GM21528 (cell line): ENCODE measurements around the gene SPG7.

Experiments used
- ATAC-seq: cut with Tn5 transposase; IDR thresholded peaks from one replicate; pipeline ENCODE4 v1.9.1; 2021; ENCODE audit warnings: mild to moderate bottlenecking, moderate library complexity; ENCODE audit not compliant: unreplicated experiment, low FRiP score

SPG7 gene

DNA sequence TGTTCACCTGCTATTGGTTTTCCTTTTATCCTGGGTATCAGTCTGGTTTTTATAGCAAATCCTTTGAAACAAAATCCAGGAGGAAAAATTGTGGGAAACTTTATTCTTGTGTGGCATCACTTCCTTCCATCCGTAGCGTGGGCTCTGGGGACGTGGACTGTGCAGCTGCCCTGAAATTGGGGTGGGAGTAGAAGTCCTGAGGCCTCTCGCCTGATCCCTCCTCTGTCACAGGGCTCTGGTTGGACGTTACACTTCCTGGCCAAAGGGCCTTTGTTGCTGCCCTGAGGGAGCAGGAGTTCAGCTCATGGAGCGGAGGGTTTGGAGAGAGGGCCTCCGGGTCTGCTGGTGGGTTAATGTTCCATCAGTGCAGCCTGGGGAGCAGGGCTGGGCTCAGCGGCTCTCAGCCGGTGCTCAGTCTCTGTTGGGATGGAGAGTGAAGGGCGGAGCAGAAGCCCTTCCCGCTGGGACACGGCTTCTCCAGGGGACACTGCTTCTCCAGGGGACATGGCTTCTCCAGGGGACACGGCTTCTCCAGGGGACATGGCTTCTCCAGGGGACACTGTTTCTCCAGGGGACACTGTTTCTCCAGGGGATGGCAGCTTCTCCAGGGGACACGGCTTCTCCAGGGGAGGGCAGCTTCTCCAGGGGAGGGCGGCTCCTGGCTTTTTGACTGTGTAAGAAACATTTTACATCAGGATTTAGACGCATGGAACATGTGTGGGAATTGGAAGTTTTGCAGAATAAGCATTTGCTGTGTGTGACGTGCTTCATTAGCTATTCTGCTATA lies 37.0 kb downstream of the SPG7 start:
- ATAC-seq = no peak

DNA sequence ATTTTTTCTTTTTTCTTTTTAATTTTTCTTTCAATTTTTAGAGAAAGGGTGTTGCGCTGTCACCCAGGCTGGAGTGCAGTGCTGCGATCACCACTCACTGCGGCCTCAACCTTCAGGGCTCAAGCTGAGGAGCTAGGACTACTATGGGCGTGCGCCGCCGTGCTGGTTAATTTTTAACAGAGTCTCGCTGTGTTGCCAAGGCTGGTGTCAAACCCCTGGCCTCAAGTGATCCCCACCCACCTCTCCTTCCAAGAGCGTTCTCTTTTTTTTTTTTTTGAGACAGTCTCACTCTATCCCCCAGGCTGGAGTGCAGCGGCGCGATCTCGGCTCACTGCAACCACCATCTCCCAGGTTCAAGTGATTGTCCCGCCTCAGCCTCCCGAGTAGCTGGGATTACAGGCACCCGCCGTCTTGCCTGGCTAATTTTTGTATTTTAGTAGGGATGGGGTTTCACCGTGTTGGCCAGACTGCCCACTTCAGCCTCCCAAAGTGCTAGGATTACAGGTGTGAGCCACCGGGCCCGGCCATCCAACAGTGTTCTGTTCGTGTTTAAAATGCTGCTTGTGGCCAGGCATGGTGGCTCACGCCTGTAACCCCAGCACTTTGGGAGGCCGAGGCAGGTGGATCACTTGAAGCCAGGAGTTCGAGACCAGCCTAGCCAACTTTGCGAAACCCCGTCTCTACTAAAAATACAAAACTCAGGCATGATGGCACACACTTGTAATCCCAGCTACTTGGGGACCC lies 37.8 kb downstream of the SPG7 start:
- no peak for ATAC-seq

DNA sequence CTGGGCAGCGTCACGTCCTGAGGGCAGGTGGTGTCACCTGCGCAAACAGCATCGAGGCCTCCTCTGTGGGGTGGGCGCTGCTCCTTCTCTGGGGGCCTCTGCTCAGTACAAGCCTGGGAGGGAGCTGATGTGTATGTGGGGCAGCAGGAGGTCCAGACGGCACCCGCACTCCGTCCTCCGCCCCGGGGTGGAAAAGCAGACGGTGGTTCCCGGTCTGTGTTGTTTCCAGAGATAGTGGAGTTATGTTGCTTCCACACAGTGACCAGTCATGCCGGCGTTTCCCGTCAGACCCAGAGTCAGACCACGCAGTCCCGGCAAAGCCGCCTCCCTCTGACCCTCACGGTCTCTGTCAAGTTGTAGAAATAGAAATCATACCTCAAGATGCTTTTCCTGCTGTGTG lies 38.6 kb downstream of the SPG7 start:
- no peak for ATAC-seq

DNA sequence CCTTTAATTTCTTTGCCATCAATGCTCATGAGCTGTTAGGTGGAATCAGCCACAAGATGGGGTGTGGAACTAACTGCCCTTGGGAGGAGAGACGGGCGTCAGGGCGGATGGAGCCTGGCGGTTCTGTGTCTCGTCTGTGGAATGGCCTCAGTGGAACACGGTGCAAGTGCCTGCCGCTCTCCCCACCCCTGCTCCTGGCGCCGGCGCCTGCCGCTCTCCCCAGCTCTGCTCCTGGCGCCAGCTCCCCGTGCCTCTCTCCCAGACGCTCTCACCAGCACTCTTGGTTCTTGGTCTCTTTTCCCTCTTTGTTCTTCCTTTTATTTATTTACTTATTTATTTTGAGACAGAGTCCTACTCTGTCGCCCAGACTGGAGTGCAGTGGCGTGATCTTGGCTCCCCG lies 39.1 kb downstream of the SPG7 start:
- no peak for ATAC-seq

DNA sequence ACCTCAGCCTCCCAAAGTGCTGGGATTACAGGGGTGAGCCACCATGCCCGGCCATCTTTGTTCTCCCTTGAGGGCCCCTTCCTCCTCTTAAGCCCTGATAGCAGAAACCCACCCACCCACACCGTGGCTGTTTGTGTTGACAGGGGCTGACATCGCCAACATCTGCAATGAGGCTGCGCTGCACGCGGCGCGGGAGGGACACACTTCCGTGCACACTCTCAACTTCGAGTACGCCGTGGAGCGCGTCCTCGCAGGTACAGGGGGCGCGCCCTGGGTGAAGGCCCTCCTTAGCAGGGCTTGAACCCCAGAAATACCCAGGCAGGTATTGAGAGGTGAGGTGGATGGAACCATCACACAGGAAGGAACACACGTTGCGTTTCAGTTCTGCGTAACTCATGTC lies 39.7 kb downstream of the SPG7 start:
- ATAC-seq = no peak

DNA sequence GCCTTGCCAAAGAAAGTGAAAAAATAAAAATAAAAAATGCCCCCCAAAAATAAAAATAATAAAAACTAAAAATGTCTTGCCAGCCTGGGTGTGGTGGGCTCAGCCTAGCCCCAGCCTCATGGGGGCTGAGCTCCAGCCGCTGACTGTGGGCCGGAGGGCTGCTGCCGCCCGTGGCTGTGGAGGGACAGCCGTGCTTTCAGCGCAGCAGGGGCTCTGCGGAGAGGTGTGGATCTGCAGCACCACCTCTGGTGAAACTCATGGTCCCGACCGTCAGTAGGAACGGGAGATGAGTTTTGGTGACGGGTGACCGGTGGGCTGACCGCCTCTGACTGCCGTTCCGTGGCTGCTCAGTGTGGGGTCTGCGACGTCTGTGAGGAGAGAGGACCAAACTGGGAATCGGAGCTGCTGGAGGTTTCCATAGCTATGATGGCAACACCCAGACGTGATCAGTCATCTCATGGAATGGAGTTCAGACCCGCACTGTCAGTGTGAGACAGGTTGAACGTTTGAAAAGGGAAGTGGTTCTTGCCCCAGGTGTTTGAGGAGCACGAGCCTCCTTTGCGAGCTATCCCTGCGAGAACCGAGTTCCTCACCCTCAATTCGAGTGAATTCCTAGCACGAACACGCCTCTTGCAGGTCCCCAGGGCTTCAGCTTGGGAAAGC lies 40.3 kb downstream of the SPG7 start:
- ATAC-seq = no peak

DNA sequence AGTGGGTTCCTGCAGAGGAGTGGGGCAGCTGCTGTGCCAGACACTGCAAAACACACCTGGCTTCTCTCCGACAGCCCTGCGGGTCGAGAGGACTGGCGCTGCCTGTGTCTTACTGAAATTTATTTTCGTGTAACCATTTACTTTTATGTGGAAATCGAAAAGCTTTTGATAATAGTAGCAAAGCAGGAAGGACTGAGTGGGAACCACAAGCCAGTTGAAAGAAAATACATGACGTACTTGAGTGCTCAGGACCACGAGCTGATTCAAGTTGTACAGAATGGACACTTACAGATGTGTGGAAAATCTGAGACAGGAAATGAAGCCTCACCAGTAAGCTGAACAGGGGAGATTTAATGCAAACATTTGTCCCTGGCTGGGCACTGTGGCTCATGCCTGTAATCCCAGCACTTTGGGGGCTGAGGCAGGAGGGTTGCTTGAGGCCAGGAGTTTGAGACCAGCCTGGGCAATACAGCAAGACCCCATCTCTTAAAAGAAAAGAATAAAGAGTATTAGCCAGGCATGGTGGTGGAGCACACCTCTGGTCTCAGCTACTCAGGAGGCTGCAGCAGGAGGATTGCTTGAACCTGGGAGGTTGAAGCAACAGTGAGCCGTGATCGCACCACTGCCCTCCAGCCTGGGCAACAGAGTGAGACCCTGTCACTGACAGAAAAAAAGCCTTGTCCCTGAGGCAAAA lies 41.0 kb downstream of the SPG7 start:
- ATAC-seq = no peak

DNA sequence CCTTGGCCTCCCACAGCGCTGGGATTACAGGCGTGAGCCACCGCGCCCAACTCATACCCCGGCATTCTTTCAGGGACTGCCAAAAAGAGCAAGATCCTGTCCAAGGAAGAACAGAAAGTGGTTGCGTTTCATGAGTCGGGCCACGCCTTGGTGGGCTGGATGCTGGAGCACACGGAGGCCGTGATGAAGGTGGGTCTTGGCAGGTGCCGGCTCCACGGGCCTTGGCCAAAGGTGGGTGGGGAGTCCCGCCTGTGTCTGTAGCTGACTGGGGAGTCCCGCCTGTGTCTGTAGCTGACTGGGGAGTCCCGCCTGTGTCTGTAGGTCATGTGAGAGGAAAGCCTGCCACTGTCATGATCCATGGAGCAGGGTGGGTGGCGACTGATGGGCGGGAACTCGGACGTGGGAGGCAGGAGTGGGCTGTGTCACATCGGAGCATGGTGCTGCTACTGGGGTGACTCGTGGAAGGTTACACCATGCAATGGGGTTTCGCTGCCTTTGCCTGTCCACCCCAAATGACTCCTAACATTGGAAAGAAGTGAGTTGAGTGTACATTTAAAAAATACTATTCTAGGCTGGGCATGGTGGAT lies 42.3 kb downstream of the SPG7 start:
- ATAC-seq = no peak

DNA sequence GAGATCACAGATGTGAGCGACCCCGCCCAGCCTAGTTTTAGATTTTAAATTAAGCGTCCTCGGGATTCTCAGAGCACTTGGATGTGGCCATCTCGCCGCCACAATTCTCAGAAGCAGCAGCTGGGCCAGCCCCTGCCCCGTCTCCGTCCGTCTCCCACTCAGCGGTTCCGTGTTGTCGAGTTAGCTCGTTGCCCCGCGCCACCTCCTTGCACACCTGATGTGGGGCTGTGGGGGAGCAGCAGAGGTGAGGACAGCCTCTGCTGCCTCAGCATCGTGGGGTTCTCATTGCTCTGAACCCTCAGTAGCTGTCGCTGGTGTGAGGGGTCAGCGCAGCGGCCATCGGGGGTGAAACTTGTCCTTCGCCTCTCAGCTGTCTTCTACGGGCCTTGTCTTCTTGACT lies 44.1 kb downstream of the SPG7 start:
- ATAC-seq = no peak

DNA sequence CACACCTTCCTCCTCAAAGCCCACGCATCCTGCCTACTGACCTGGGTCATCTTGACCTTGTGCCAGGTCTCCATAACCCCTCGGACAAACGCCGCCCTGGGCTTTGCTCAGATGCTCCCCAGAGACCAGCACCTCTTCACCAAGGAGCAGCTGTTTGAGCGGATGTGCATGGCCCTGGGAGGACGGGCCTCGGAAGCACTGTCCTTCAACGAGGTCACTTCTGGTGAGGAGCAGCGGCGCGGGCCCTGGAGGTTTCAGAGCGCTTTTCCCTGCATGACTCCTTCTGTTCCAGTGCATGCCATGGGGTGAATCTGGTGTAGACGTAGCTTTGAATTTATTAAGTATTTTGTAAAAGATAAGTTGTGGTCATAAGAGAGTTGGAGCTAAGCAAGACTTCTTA lies 44.7 kb downstream of the SPG7 start:
- ATAC-seq = no peak

DNA sequence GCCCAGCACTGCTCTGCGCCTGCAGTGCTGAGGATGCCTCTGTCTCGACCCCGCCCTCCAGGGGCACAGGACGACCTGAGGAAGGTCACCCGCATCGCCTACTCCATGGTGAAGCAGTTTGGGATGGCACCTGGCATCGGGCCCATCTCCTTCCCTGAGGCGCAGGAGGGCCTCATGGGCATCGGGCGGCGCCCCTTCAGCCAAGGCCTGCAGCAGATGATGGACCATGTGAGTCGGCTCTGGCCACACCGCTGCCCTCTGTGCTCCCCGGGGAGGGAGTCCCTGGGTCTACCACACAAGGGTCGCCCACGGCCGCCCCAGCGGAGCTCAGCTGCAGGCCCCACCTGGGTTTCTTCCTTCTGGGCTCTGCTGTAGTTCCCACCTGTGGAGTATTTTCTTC lies 45.5 kb downstream of the SPG7 start:
- no peak for ATAC-seq

DNA sequence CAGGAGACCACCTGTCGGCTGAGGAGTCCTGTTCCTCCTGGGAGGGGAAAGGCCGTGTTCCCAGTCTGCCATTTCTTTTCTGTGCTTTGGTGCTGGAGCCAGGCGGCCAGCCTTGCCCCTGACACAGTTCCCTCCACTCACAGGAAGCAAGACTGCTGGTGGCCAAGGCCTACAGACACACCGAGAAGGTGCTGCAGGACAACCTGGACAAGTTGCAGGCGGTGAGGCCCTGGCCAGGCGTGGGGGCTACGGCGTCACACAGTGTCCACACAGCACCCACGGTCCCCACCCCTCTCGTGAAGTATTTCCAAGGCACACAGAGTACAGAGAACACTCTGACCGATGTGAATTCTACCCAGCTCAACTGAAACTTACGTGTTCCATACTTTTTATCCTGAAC lies 46.1 kb downstream of the SPG7 start:
- ATAC-seq = no peak

DNA sequence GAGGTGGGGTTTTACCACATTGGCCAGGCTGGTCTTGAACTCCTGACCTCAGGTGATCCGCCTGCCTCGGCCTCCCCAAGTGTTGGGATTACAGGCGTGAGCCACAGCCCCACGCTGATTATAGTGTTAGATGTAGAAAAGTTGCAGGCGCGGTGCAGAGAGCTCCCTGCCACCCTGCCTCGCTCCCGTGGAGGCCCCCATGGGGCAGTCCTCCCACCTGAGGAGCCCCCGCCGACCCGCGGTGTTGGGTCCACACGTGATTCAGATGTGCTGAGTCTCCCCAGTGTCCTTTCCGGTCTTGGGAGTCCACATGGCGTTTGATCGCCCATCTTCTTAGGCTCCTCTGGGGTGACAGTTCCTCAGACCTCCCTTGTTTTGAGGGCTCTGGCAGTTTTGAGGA lies 47.1 kb downstream of the SPG7 start:
- no peak for ATAC-seq

DNA sequence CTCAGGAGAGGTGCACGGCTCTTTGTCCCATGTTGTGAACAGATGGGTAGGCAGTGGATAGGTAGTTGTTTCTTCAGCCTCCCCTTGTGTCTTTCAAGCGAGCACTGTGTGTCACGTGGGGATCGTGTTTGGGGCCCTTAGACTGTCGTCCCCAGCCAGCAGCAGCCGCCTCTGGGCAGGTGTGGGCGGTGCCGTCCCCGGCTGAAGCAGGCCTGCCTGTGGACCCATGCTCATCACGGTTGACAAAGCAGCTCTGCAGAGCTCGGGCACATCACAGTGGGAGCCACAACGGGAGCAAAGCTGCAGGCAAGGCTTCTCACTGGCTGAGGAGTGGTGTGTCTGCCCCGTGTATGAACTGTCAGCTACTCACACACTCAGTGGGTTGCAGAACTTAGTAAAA lies 47.6 kb downstream of the SPG7 start:
- no peak for ATAC-seq

DNA sequence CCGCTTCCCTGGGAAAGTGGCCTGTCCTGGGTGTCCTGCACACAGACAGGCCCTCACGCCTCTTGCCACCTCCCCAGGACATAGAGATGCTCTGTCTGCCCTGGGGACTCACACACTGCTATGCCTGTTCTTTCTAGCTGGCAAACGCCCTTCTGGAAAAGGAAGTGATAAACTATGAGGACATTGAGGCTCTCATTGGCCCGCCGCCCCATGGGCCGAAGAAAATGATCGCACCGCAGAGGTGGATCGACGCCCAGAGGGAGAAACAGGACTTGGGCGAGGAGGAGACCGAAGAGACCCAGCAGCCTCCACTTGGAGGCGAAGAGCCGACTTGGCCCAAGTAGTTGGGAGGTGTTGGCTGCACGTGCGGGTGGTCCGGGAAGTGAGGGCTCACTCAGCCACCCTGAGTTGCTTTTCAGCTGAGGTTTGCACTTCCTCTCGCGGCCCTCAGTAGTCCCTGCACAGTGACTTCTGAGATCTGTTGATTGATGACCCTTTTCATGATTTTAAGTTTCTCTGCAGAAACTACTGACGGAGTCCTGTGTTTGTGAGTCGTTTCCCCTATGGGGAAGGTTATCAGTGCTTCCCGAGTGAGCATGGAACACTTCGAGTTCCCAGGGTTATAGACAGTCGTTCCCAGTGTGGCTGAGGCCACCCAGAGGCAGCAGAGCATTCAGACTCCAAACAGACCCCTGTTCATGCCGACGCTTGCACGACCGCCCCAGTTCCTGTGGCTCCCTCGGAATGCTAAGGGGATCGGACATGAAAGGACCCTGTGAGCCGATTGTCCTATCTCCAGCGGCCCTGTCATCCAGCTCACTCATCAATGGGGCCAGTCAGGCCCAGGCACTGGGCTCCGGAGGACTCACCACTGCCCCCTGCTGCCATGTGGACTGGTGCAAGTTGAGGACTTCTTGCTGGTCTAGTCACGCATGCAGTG lies 48.8 kb downstream of the SPG7 start:
- no peak for ATAC-seq

DNA sequence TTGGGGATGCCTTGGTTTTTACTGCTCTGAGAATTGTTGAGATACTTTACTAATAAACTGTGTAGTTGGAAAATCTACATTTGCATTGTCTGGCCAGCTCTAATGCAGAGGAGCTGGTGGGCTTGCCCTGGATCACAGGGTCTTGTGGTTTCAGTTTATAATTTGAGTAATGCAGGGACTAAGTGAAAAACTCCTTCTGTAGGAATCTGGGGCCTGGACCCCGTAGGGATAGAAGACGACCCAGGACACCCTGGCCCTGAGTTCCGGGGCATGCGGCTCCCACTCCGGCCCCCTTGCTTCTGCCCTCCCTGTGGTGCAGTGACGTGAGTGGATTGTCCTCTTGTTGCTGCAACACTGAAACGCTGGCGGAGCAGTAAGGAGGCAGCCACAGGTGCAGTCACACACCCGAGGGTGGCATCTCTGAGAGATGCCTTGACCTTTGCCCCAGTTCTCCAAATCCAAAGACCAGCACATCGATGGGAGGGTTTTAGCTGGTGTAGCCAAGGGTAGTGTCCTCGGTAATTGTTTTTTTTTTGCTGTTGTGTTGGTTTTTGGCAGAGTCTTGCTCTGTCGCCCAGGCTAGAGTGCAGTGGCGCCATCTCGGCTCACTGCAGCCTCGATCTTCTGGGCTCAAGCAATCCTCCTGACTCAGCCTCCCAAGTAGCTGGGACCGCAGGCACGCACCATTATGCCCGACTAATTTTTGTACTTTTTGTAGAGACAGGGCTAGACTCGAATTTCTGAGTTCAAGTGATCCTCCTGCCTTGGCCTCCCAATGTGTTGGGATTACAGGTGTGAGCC lies 49.7 kb downstream of the SPG7 start:
- ATAC-seq = no peak

DNA sequence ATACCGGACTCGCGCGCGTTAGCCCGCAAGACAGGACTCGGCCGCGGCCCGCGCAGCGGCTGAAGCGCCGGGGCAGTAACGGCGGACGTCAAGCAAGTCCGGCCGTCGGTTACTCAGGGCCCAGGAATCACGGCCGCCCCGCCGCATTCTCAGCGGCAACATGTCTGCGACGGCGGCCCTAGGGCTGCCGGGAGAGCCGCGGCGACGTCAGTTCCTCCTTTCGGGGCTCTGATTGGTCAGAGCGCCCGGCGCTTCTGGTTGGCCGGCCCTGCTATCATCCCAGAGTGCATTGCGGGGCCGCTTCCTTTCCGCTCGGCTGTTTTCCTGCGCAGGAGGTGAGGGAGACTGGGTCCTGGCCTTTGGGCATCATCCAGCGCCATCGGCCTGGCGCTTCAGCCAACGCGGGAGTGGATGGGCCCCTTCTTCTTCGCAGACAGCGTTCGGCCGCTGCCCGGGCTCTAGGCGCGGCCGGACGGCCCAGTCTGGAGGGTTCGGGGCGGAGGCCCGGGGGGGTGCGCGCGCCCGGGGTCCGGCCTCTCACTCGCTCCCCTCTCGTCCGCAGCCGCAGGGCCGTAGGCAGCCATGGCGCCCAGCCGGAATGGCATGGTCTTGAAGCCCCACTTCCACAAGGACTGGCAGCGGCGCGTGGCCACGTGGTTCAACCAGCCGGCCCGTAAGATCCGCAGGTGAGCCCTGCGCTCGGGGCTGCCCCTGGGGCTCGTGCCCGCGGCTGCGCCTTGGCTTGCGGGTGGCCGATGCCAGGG lies 52.4 kb downstream of the SPG7 start, which contains the start of gene RPL13:
RPL13 (plus strand) TSS at position 305 of the 764 bp plus-strand sequence; CDS start at position 583, 278 bp downstream.
- ATAC-seq = peak; percentile 81
